GM23248 (cell line): Measurements from ENCODE around the gene SHISA5. TPM values are rescaled to one million over a fixed set of nuclear protein-coding genes. Genes with fewer than 3 reads are reported as not detected.

Experiments used
- DNase-seq: peaks from one replicate; pipeline ENCODE4 v3.0.0-alpha.2; 2015
- H2AFZ ChIP-seq: fragments of 200-600 bp; sonication (generic); 2 replicates; pipeline ENCODE4 v1.6.1; 2016; ENCODE audit warnings: antibody characterized with exemption
- H3F3A ChIP-seq: fragments of 200-600 bp; sonication (generic); 2 replicates; pipeline ENCODE4 v1.6.1; 2016; ENCODE audit warnings: mild to moderate bottlenecking, antibody characterized with exemption, mixed run types; ENCODE audit not compliant: insufficient read depth
- H3K27ac ChIP-seq: fragments of 200-600 bp; sonication (generic); 2 replicates; pipeline ENCODE4 v1.5.1; 2016; ENCODE audit warnings: mild to moderate bottlenecking
- H3K27me3 ChIP-seq: fragments of 200-600 bp; sonication (generic); replicated peaks from 2 replicates; pipeline ENCODE4 v1.6.1; 2016; ENCODE audit warnings: mild to moderate bottlenecking; ENCODE audit not compliant: insufficient read depth
- H3K36me3 ChIP-seq: fragments of 200-600 bp; sonication (generic); 2 replicates; pipeline ENCODE4 v1.6.1; 2016; ENCODE audit warnings: low read depth, mild to moderate bottlenecking
- H3K4me1 ChIP-seq: fragments of 200-600 bp; sonication (generic); 2 replicates; pipeline ENCODE4 v1.6.1; 2016; ENCODE audit warnings: mild to moderate bottlenecking; ENCODE audit not compliant: insufficient read depth
- H3K4me2 ChIP-seq: fragments of 200-600 bp; sonication (generic); one replicate; pipeline ENCODE4 v1.6.1; 2016; ENCODE audit warnings: mild to moderate bottlenecking; ENCODE audit not compliant: unreplicated experiment
- H3K4me3 ChIP-seq: fragments of 200-600 bp; sonication (generic); 2 replicates; pipeline ENCODE4 v1.5.1; 2016; ENCODE audit warnings: mild to moderate bottlenecking
- H3K79me2 ChIP-seq: fragments of 200-600 bp; sonication (generic); 2 replicates; pipeline ENCODE4 v1.6.1; 2016; ENCODE audit warnings: mild to moderate bottlenecking; ENCODE audit not compliant: insufficient read depth
- H3K9ac ChIP-seq: fragments of 200-600 bp; sonication (generic); 2 replicates; pipeline ENCODE4 v1.6.1; 2016; ENCODE audit warnings: mild to moderate bottlenecking
- H3K9me2 ChIP-seq: fragments of 200-600 bp; sonication (generic); 2 replicates; pipeline ENCODE4 v1.6.1; 2016; ENCODE audit warnings: mixed run types, mild to moderate bottlenecking, moderate library complexity; ENCODE audit not compliant: insufficient read depth
- H3K9me3 ChIP-seq: fragments of 200-600 bp; sonication (generic); one replicate; pipeline ENCODE4 v1.6.1; 2017; ENCODE audit warnings: low read depth
- H4K20me1 ChIP-seq: fragments of 200-600 bp; sonication (generic); 2 replicates; pipeline ENCODE4 v1.6.0; 2016; ENCODE audit not compliant: insufficient read depth
- EZH2 ChIP-seq: fragments of 200-600 bp; sonication (generic); IDR thresholded peaks from 2 replicates; pipeline ENCODE4 v1.6.1; 2018; ENCODE audit warnings: antibody characterized with exemption, mild to moderate bottlenecking; ENCODE audit not compliant: insufficient read depth, poor library complexity, severe bottlenecking
- EZH2phosphoT487 ChIP-seq: fragments of 200-600 bp; sonication (generic); IDR thresholded peaks from 2 replicates; pipeline ENCODE4 v1.6.1; 2018; ENCODE audit warnings: antibody characterized with exemption, moderate library complexity, mild to moderate bottlenecking, low read depth; ENCODE audit not compliant: insufficient read depth
- WGBS, 2 experiments: methylation state at CpG; one replicate each; pipeline ENCODE4 v1.1.6; 2015 to 2017; ENCODE audit warnings: low lambda C conversion rate in 2 of 2, low coverage in 1 of 2; ENCODE audit errors: missing lambda C conversion rate in 2 of 2; 5-methylcytosine and 5-hydroxymethylcytosine counted together
- in situ Hi-C: fragments of 300-500 bp; cut with MboI; formaldehyde crosslinking; loops from 2 replicates; pipeline ENCODE4 v1.15.0; 2020
- polyA plus RNA-seq: library from polyadenylated mRNA; unstranded; fragments of >200 nt; fragmentation: Nextera tagmentation; extraction: Ambion mirVana; gene quantifications from 2 replicates; pipeline ENCODE4 v1.2.1, GENCODE V29; 2016
- total RNA-seq: library from RNA; depleted of rRNA; stranded (reverse); fragments of >200 nt; shearing (Covaris generic); gene quantifications from 2 replicates; pipeline ENCODE4 v1.2.3, GENCODE V29; 2014

SHISA5 gene
- total and polyA plus RNA-seq, 2 experiments from 2014 or later, result 153 to 215 TPM

- peak overlapping the region; percentile 87 for H3K4me3 ChIP-seq
- 1 to 2% methylated on average over 21 of the region's 21 CpGs for WGBS, 2 experiments
- in situ Hi-C loops, result no loop called here
- peaks cover 15% of the 10 kb centered on the region for H3K36me3 ChIP-seq
- DNase-seq, result peak; percentile 59
- H3K27ac ChIP-seq, result peak overlapping the region; percentile 78
- H3K27me3 ChIP-seq, result no peaks in the 10 kb centered on the region
- H3K4me2 ChIP-seq, result peak overlapping the region; percentile 80
- H3K79me2 ChIP-seq, result peaks cover 55% of the 10 kb centered on the region
- peak overlapping the region; percentile 88 for H3K9ac ChIP-seq
- TF ChIP-seq EZH2, result no peak
- TF ChIP-seq EZH2phosphoT487, result no peak
- H3F3A ChIP-seq, result peaks cover 24% of the 10 kb centered on the region
- H3K9me3 ChIP-seq, result no peaks in the 10 kb centered on the region
- 0 out of 2 replicates have a peak, but pooled peaks cover 5% of the 10 kb centered on the region for H4K20me1 ChIP-seq
- no peaks in the 10 kb centered on the region for H3K9me2 ChIP-seq
- peak overlapping the region; percentile 88 for H2AFZ ChIP-seq
- peaks cover 10% of the 10 kb centered on the region for H3K4me1 ChIP-seq
Observed at GRCh38 chr3:48440590-48440958, 63.4 kb downstream of the SHISA5 start.

GRCh38 chr3:48439820-48440589 is 64.0 kb downstream of the SHISA5 start, which contains the start of the genes CCDC51 and TMA7:
TSS of gene CCDC51 (minus strand) at chr3:48440119. CDS start at chr3:48435128, 4,991 bp downstream.
TSS of gene TMA7 (plus strand) at chr3:48440257. CDS start at chr3:48440297, 40 bp downstream.
- TF ChIP-seq EZH2phosphoT487 (no peak), EZH2 (no peak)
- Histone ChIP-seq H3K9me2 (no peaks in the 10 kb centered on the region), H3K79me2 (peaks cover 55% of the 10 kb centered on the region), H3K36me3 (peaks cover 15% of the 10 kb centered on the region), H3K9ac (peak within 1 kb of the TSS; percentile 88), H3K4me3 (peak within 1 kb of the TSS; percentile 87), H3F3A (peaks cover 19% of the 10 kb centered on the region), H4K20me1 (0 out of 2 replicates have a peak, but pooled peaks cover 5% of the 10 kb centered on the region), H3K27me3 (no peaks in the 10 kb centered on the region), H3K4me1 (peaks cover 10% of the 10 kb centered on the region), H2AFZ (peak within 1 kb of the TSS; percentile 88), H3K27ac (peak within 1 kb of the TSS; percentile 78), H3K4me2 (peak within 1 kb of the TSS; percentile 80), H3K9me3 (no peaks in the 10 kb centered on the region)
- peak; percentile 99 for DNase-seq
- 1% methylated on average over 48 to 53 of the region's 54 CpGs for WGBS, 2 experiments
- in situ Hi-C loops, result loop anchor here (10.0 kb wide), 1 partner anchor 165 kb away; no protein-coding TSS in a partner anchor

GRCh38 chr3:48437812-48438211 is 66.2 kb downstream of the SHISA5 start:
- Histone ChIP-seq H3K4me3 (no peak overlapping the region), H3K9ac (no peak overlapping the region), H3K9me3 (no peaks in the 10 kb centered on the region), H3K4me2 (no peak overlapping the region), H3K27ac (no peak overlapping the region), H3F3A (0 out of 2 replicates have a peak, but pooled peaks cover 4% of the 10 kb centered on the region), H3K9me2 (no peaks in the 10 kb centered on the region), H3K36me3 (0 out of 2 replicates have a peak, but pooled peaks cover 7% of the 10 kb centered on the region), H3K4me1 (peaks cover 28% of the 10 kb centered on the region), H3K27me3 (no peaks in the 10 kb centered on the region), H4K20me1 (0 out of 2 replicates have a peak, but pooled peaks cover 5% of the 10 kb centered on the region), H2AFZ (no peak overlapping the region), H3K79me2 (peaks cover 41% of the 10 kb centered on the region)
- TF ChIP-seq EZH2phosphoT487 (no peak), EZH2 (no peak)
- in situ Hi-C loops, result loop anchor here (10.0 kb wide), 1 partner anchor 163 kb away; no protein-coding TSS in a partner anchor
- WGBS, 2 experiments, result 84 to 85% methylated on average over 4 of the region's 4 CpGs
- DNase-seq, result no peak

GRCh38 chr3:48436855-48437254 is 67.1 kb downstream of the SHISA5 start:
- H3K79me2 ChIP-seq, result peaks cover 32% of the 10 kb centered on the region
- no peak overlapping the region for H2AFZ ChIP-seq
- 73 to 75% methylated on average over 7 of the region's 7 CpGs for WGBS, 2 experiments
- no peak overlapping the region for H3K27ac ChIP-seq
- H3K9ac ChIP-seq, result no peak overlapping the region
- H3K9me2 ChIP-seq, result no peaks in the 10 kb centered on the region
- no peak for DNase-seq
- no peak for TF ChIP-seq EZH2phosphoT487
- TF ChIP-seq EZH2, result no peak
- in situ Hi-C loops, result loop anchor here (10.0 kb wide), 1 partner anchor 162 kb away; no protein-coding TSS in a partner anchor
- no peak overlapping the region for H3K4me3 ChIP-seq
- no peaks in the 10 kb centered on the region for H3K36me3 ChIP-seq
- H4K20me1 ChIP-seq, result 0 out of 2 replicates have a peak, but pooled peaks cover 5% of the 10 kb centered on the region
- 0 out of 2 replicates have a peak, but pooled peaks cover 9% of the 10 kb centered on the region for H3F3A ChIP-seq
- no peak overlapping the region for H3K4me2 ChIP-seq
- no peaks in the 10 kb centered on the region for H3K27me3 ChIP-seq
- H3K9me3 ChIP-seq, result no peaks in the 10 kb centered on the region
- peaks cover 27% of the 10 kb centered on the region for H3K4me1 ChIP-seq
